CD4-positive, alpha-beta T cell treated with Interleukin-15 for 4 hours (primary cell): ENCODE results near the gene JAK2.
A peak's percentile ranks its signal among the peaks of the same experiment; 100 is the strongest.
"Not testable (repeated sequence)": the region's sequence is repeated elsewhere in the genome, so short reads cannot be mapped to it uniquely, and the experiment has no call there.

ENCODE experiments used
- DNase-seq: peaks from one replicate; pipeline ENCODE4 v3.0.0-alpha.2; 2020; ENCODE audit warnings: low spot score

The JAK2 gene

GRCh38 chr9:4980086-4980727 lies 4.9 kb upstream of the JAK2 start:
- DNase-seq: no peak

- DNase-seq: no peak
Observed at GRCh38 chr9:4982721-4983482, 2.2 kb upstream of the JAK2 start.

- no peak for DNase-seq
Observed at GRCh38 chr9:4983601-4984165, 1.4 kb upstream of the JAK2 start.

DNA sequence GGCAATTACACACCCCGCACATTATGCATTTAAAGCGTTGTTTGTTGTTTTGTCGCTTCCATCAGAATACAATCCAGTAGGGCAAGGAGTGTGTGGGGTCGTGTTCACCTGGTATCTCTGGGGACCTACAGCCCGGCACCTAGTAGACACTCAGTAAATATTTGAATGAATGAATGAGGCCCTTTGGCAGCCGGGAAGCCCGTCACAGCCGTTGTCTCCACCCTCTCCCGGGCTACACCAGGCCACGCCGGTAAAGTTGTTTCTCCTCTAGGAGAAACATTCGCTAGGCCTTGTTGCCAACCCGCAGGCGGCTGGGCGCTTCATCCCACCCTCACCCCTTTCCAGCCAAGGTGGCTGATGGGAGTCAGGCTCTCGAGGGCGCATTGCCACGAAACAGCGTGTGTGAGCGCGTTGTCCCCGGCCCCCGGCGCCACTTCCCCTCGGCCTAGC lies 876 bp upstream of the JAK2 start:
- DNase-seq: no peak

DNA sequence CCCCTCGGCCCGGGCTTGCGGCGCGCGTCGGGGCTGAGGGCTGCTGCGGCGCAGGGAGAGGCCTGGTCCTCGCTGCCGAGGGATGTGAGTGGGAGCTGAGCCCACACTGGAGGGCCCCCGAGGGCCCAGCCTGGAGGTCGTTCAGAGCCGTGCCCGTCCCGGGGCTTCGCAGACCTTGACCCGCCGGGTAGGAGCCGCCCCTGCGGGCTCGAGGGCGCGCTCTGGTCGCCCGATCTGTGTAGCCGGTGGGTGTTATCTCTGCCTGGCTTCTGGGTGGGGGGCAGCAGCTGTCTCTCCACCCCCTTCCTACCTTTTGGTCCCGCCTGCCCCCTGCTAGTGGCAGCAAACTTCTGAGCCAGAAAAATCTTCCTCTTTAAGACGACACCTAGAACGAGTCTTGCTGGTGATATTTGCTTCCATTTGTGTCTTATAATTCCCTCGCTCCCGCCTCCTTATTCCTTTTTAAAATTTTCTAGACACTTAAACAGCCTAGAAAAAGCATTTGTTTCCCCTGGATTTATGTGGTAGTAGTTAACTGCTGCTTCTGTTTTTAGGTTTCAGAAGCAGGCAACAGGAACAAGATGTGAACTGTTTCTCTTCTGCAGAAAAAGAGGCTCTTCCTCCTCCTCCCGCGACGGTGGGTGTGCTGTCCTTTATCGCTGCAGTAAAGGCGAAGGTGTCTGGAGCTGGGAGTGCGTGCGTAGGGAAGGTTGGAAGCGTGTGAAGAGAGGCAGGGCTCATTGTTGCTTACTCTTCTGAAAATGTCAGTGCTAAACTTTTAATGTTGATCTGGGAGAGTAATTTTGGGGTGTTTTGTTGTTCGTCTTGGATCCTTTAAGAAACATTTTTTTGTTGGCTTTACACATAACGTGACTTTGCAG lies 554 bp downstream of the JAK2 start:
- peak; percentile 19 for DNase-seq

GRCh38 chr9:4986296-4986695 lies 1.2 kb downstream of the JAK2 start:
- DNase-seq: no peak

DNA sequence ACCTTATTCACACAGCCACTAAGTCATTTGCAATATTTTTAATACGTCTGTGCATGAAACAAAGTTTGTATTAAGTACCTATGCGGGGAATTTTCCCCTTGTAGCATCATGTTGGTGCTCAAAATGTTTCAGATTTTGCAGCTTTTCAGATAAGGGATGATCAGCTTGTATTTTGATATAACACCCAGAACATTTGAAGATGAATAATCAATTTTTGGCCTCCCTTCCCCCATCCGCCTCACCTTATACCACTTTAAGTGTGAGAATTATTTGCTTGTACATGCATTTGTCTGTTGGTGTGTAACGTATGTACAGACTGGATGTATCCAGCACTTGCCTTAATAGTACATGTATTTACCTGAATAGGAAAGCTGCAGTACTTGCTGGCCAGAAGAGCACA lies 1.7 kb downstream of the JAK2 start:
- DNase-seq: no peak

DNA sequence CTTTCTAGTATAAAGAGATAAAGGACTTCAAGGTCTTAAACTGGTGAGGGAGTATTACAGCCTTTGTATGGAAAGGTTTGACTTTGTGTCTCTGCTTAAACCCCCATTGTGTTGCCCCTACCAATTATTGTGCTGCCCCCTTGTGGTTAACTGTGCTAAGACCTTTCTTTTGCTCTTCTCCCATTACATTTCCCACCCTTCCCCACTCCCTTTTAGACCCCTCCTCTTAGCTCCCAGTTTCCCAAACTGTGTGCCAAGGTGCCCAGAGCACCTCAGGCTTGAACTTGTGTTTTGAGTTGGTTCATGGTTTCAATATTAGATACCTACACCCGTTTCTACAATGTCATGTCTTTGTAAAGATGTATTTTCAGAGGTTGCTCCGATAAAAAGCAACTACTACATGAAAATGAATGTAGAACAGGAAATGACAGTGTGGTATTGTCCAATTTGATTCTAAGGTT lies 2.9 kb downstream of the JAK2 start:
- peak; percentile 70 for DNase-seq

GRCh38 chr9:4992872-4993271 lies 7.8 kb downstream of the JAK2 start:
- DNase-seq: no peak

GRCh38 chr9:4994166-4994890 lies 9.3 kb downstream of the JAK2 start:
- no peak for DNase-seq

DNA sequence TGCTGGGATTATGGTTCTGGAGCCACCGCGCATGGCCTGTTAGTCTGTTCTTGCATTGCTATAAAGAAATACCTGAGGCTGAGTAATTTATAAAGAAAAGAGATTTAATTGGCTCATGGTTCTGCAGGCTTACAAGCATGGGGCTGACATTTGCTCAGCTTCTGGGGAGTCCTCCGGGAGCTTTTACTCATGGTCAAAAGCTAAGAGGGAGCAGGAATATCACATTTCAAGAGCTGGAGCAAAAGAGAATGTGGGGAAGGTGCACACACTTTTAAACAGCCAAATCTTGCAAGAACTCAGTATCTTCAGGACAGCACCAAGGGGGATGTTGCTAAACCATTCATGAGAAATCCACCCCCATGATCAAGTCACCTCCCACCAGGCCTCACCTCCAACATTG lies 12.1 kb downstream of the JAK2 start:
- no peak for DNase-seq

- no peak for DNase-seq
Observed at GRCh38 chr9:4997631-4998030, 12.6 kb downstream of the JAK2 start.

- DNase-seq: no peak
Observed at GRCh38 chr9:5002811-5003210, 17.7 kb downstream of the JAK2 start.

- no peak for DNase-seq
Observed at GRCh38 chr9:5004481-5004880, 19.4 kb downstream of the JAK2 start.

GRCh38 chr9:5008202-5008601 lies 23.1 kb downstream of the JAK2 start:
- no peak for DNase-seq

GRCh38 chr9:5013374-5013773 lies 28.3 kb downstream of the JAK2 start:
- DNase-seq: no peak

- no peak for DNase-seq
Observed at GRCh38 chr9:5015934-5016333, 30.9 kb downstream of the JAK2 start.

- DNase-seq: no peak
Observed at GRCh38 chr9:5025416-5025815, 40.3 kb downstream of the JAK2 start.

DNA sequence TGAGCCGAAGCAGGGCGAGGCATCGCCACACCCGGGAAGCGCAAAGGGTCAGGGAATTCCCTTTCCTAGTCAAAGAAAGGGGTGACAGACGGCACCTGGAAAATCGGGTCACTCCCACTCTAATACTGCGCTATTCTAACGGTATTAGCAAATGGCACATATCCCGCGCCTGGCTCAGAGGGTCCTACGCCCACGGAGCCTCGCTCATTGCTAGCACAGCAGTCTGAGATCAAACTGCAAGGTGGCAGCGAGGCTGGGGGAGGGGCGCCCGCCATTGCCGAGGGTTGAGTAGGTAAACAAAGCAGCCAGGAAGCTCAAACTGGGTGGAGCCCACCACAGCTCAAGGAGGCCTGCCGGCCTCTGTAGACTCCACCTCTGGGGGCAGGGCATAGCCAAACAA lies 46.9 kb downstream of the JAK2 start:
- not testable (repeated sequence) for DNase-seq

GRCh38 chr9:5040730-5041389 lies 55.8 kb downstream of the JAK2 start:
- no peak for DNase-seq
